OCI-M2 (cell line): ENCODE results near the gene CARS1.

Source experiments
- DNase-seq: peaks from one replicate; lab custom pipeline; 2025; ENCODE audit not compliant: unreplicated experiment; lab: John Stamatoyannopoulos, UW

CARS1 gene

GRCh38 chr11:3010521-3011275 lies 46.5 kb downstream of the CARS1 start:
- no peak for DNase-seq

- DNase-seq: no peak
Observed at GRCh38 chr11:3010004-3010403, 47.2 kb downstream of the CARS1 start.

- DNase-seq: no peak
Observed at GRCh38 chr11:3009481-3009880, 47.7 kb downstream of the CARS1 start.

- DNase-seq: no peak
Observed at GRCh38 chr11:3008746-3009336, 48.4 kb downstream of the CARS1 start.

- no peak for DNase-seq
Observed at GRCh38 chr11:3007404-3008010, 49.7 kb downstream of the CARS1 start.

- DNase-seq: no peak
Observed at GRCh38 chr11:3006505-3007260, 50.5 kb downstream of the CARS1 start.

GRCh38 chr11:3004481-3004880 lies 52.7 kb downstream of the CARS1 start:
- DNase-seq: no peak

GRCh38 chr11:3003396-3004231 lies 53.6 kb downstream of the CARS1 start:
- DNase-seq: no peak

GRCh38 chr11:3002871-3003270 lies 54.4 kb downstream of the CARS1 start:
- DNase-seq: no peak

GRCh38 chr11:3002351-3002861 lies 54.8 kb downstream of the CARS1 start:
- no peak for DNase-seq

- DNase-seq: no peak
Observed at GRCh38 chr11:3001496-3001895, 55.7 kb downstream of the CARS1 start.

- no peak for DNase-seq
Observed at GRCh38 chr11:3000032-3000961, 56.9 kb downstream of the CARS1 start.

GRCh38 chr11:2999464-2999998 lies 57.7 kb downstream of the CARS1 start:
- DNase-seq: no peak

GRCh38 chr11:2998073-2998850 lies 59.0 kb downstream of the CARS1 start:
- no peak for DNase-seq

- DNase-seq: no peak
Observed at GRCh38 chr11:2997406-2997805, 59.8 kb downstream of the CARS1 start.

- no peak for DNase-seq
Observed at GRCh38 chr11:2996976-2997375, 60.2 kb downstream of the CARS1 start.

GRCh38 chr11:2995893-2996554 lies 61.2 kb downstream of the CARS1 start:
- DNase-seq: no peak

GRCh38 chr11:2995031-2995561 lies 62.1 kb downstream of the CARS1 start:
- DNase-seq: no peak
